ENCODE results near the gene SPATA24.
"Not testable (repeated sequence)": the region's sequence is repeated elsewhere in the genome, so short reads cannot be mapped to it uniquely, and the experiment has no call there.

Gene SPATA24

GRCh38 chr5:139403787-139404483 lies at the start of gene SPATA24:
TSS of gene SPATA24 (minus strand) at chr5:139404089. CDS start at chr5:139404060, 29 bp downstream.
- peak; percentile 99 for DNase-seq

GRCh38 chr5:139451878-139452660 lies 48.2 kb upstream of the SPATA24 start:
- DNase-seq: no peak

GRCh38 chr5:139451176-139451575 lies 47.3 kb upstream of the SPATA24 start:
- no peak for DNase-seq

GRCh38 chr5:139446956-139447779 lies 43.3 kb upstream of the SPATA24 start:
- no peak for DNase-seq

- no peak for DNase-seq
These were observed 41.7 kb upstream of the SPATA24 start for GRCh38 chr5:139445325-139446170.

GRCh38 chr5:139443831-139444453 lies 40.1 kb upstream of the SPATA24 start:
- no peak for DNase-seq

GRCh38 chr5:139440416-139440815 lies 36.5 kb upstream of the SPATA24 start:
- DNase-seq: not testable (repeated sequence)

- DNase-seq: peak; percentile 73
These were observed 35.4 kb upstream of the SPATA24 start, which contains the start of gene DNAJC18 for GRCh38 chr5:139439013-139439903. TSS of gene DNAJC18 (minus strand) at chr5:139439525. CDS start at chr5:139439445, 80 bp downstream.

GRCh38 chr5:139438707-139439012 lies 34.8 kb upstream of the SPATA24 start:
- no peak for DNase-seq

- no peak for DNase-seq
These were observed 31.8 kb upstream of the SPATA24 start for GRCh38 chr5:139435676-139436075.

- no peak for DNase-seq
These were observed 27.8 kb upstream of the SPATA24 start for GRCh38 chr5:139431706-139432105.

- DNase-seq: no peak
These were observed 26.1 kb upstream of the SPATA24 start for GRCh38 chr5:139430015-139430414.

GRCh38 chr5:139426203-139426885 lies 22.5 kb upstream of the SPATA24 start:
- no peak for DNase-seq

- no peak for DNase-seq
These were observed 21.6 kb upstream of the SPATA24 start for GRCh38 chr5:139425497-139425896.

GRCh38 chr5:139422307-139422893 lies 18.5 kb upstream of the SPATA24 start:
- no peak for DNase-seq

GRCh38 chr5:139419226-139420192 lies 15.6 kb upstream of the SPATA24 start:
- no peak for DNase-seq

GRCh38 chr5:139418793-139419192 lies 14.9 kb upstream of the SPATA24 start:
- no peak for DNase-seq

- no peak for DNase-seq
These were observed 13.3 kb upstream of the SPATA24 start for GRCh38 chr5:139417214-139417613.

GRCh38 chr5:139416651-139417050 lies 12.8 kb upstream of the SPATA24 start:
- no peak for DNase-seq

All from amniotic stem cell (primary cell).